PC-3 (cell line): ENCODE results near the gene CALM3.

Experiments
- CTCF ChIP-seq: fragments of 300-600 bp; sonication (generic); conservative IDR thresholded peaks from 2 replicates; pipeline ENCODE4 v1.5.1; 2017; ENCODE audit warnings: antibody characterized with exemption, low read depth, mild to moderate bottlenecking, low read length
- EZH2 ChIP-seq: fragments of 300-600 bp; sonication (generic); IDR thresholded peaks from one replicate; pipeline ENCODE4 v1.6.1; 2017; ENCODE audit warnings: antibody characterized with exemption, mild to moderate bottlenecking, low read length; ENCODE audit not compliant: unreplicated experiment
- EZH2phosphoT487 ChIP-seq: fragments of 300-600 bp; sonication (generic); IDR thresholded peaks from 2 replicates; pipeline ENCODE4 v1.6.1; 2018; ENCODE audit warnings: mild to moderate bottlenecking, antibody characterized with exemption, low read length, borderline replicate concordance

GRCh38 chr19:46610413-46610775 lies 9.3 kb downstream of the CALM3 start:
- TF ChIP-seq EZH2phosphoT487 (no peak), CTCF (no peak), EZH2 (no peak)
